ENCODE measurements around the gene SMIM26.
"Not testable (repeated sequence)": the region's sequence is repeated elsewhere in the genome, so short reads cannot be mapped to it uniquely, and the experiment has no call there.

Gene SMIM26, protein sequence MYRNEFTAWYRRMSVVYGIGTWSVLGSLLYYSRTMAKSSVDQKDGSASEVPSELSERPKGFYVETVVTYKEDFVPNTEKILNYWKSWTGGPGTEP

DNA sequence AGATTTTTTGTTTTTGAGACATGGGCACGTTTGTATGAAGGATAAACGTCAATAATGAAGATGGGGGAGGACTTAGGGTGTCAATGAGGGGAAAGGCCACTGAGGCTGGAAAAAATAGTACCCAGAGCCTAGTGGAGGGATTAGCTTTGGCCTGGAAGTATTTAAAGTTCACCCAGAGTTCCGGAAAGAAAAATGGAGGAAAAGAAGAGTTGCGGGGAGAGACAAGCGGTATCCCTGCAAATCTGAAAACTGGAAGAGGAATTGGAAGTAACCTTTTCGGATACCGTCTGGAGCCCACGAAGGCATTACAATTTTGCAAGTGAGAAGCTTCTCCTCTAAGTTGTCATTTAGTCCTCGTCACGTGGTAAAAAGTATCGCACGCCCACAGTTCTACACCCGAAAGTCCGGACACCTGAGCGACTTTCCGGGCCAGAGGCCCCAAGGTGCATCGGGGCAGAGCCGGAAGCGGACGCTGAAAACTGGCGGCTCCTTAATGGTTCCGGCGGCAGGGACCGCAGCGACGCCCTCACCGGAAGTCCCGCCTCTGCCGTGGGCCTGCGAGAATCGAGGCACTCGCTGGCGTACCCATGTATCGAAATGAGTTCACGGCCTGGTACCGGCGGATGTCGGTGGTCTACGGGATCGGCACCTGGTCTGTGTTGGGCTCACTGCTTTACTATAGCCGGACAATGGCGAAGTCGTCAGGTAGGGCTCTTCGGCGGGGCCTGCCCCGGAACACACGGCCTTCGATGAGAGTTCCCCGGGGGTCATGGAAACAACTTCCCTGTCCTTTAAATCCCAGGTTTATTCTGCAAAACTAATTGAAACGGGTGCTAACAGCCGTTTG lies at the start of gene SMIM26:
Gene SMIM26, plus strand, starts transcription at position 541 of the 847 bp plus-strand sequence. Its CDS starts 47 bp downstream, at position 588.
- DNase-seq, result peak; percentile 93

DNA sequence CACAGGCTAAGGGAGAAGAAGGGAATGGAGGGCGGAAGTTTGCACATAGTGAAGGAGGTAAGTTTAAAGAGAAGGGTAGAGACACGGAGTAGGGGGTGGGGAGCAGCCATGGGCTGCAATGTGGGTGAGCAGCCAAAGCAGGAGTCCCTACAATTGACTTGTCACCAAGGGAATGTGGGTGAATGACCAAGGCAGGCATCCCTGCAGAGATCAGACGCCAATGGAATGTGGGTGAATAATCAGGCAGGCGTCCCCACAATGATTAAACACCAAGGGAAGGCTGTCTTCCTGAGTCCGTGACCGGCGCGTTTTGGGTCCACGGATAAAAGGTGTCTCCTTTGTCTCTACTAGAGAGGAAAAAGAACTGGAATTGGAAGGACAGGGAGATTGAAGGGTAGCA lies 45.2 kb upstream of the SMIM26 start:
- DNase-seq, result not testable (repeated sequence)

DNA sequence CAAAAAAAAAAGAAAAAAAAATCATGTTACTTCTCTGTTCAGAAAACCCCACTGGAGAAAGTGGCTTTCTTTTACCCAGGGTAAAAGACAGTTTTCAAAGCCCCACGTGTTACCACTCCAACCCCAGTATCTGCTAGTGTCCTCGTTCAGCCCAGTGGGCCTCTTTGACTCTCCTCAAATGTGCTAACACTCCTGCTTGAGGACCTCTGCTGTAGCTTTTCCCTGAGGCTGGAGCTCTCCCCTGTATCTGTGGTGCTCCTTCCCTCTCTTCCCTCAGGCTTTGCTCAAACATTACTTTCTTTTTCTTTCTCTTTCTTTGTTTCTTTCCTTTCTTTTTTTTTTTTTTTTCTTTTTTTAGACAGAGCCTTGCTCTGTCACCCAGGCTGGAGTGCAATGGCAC lies 44.2 kb upstream of the SMIM26 start:
- no peak for DNase-seq

DNA sequence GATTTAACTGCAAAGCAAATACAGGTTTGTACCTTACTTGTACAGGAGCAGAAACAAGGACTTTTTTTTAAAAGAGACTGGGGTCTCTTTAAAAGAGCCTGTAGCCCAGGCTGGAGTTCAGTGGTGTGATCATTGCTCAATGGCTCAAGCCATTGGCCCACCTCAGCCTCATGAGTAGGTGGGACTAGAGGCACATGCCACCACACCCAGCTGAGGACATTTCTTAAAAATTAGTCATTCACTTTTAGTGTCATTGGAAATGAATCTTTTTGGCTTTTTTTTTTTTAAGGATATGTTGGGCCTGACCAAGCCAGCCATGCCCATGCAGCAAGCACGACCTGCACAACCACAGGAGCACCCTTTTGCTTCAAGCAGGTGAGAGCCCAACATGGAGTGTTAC lies 42.6 kb upstream of the SMIM26 start:
- no peak for DNase-seq

DNA sequence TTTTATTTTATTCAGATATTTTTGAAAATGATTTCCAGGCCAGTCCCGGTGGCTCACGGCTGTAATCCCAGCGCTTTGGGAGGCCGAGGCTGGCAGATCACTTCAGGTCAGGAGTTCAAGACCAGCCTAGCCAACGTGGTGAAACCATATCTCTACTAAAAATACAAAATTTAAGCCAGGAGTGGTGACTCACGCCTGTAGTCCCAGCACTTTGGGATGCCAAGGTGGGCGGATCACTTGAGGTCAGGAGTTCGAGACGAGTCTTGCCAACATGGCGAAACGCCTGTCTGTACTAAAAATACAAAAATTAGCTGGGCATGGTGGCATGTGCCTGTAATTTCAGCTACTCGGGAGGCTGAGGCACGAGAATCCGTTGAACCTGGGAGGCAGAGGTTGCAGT lies 40.5 kb upstream of the SMIM26 start:
- DNase-seq, result not testable (repeated sequence)

DNA sequence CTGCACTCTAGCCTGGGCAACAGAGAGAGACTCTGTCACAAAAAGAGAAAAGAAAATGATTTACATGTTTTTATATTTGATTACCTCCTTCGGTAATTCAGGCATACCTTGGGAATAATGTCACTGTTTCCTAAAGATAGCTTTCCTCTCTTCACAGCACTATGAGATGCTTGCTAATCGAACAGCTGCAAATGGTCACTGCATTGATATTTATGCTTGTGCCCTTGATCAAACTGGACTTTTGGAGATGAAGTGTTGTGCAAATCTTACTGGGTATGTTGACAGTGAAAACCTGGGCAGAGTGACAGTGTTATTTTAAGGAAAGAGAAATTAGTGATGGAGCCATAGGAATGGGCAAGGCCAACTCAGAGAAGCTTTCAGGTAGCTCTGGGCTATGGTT lies 39.9 kb upstream of the SMIM26 start:
- no peak for DNase-seq

DNA sequence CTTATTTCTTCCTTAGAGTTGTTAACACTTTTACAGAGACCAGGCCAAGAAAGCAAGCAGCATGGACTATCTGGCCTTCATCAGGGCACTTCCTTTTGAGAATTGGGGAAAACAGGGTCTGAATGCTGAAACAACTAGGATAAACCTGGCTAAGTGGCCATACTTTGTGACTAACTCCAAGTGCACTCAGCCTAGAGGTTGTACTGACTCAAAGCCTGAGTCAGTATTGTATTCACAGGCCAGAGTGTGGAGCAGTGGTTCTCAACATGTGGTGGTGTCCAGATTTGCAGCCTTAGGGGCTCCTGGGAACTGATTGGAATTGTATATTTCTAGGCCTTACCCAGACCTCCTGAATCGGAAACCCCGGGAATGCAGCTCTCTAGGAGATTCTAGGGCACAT lies 39.4 kb upstream of the SMIM26 start:
- no peak for DNase-seq

DNA sequence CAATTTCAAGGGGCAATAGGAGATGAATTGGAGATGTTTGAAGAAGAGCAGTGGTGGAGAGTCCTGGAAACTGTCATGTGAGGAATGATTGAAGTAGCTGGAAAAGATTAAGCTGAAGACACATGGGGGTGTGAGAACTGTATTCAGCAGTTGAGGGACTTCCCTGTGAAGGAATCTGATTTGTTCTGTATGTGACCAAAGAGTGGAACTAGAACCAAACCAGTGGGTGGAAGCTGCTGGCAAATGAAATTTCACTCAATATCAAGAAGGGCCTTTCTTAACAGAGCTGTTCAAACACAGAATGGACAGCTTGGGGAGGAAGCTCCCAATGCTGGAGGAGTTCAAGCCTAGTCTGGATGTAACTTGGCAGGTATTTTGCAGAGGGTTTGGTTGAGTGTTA lies 38.2 kb upstream of the SMIM26 start:
- DNase-seq, result no peak

DNA sequence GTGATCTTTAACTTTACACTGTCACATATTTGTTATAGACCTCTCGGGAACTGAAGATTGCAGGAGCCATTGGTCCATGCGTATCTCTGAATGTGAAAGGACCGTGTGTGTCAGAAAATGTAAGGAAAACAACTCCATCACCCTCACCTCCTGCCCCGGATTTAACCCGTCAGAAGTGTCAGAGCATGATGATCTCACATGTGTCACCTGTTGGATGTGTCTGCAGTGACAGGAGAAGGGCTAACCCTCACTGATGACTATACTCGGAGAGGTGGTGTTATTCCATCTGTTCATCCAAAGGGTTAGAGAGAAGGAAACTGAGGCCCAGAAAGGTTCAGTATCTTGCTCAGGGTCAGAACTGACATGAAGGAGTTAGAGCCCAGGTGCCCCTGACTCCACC lies 34.6 kb upstream of the SMIM26 start:
- no peak for DNase-seq

DNA sequence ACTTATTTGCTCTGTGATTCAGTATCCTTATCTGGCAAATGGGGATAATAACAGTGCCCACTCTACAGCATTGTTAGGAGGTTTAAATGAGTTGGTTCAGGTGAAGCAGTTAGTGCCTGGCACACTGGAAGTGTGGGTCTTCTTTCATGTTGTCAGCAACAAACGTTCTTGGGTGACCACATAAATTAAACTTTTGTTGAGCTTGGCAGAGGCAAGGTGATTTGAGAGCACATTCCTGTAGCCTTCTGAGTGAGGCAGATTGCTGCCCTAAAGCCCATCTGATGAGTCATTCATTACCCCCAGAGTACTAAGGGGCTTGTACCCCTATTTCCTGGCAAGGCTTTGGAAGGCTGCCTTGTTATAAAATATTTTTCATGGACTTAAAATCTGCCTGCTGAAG lies 33.7 kb upstream of the SMIM26 start:
- no peak for DNase-seq

DNA sequence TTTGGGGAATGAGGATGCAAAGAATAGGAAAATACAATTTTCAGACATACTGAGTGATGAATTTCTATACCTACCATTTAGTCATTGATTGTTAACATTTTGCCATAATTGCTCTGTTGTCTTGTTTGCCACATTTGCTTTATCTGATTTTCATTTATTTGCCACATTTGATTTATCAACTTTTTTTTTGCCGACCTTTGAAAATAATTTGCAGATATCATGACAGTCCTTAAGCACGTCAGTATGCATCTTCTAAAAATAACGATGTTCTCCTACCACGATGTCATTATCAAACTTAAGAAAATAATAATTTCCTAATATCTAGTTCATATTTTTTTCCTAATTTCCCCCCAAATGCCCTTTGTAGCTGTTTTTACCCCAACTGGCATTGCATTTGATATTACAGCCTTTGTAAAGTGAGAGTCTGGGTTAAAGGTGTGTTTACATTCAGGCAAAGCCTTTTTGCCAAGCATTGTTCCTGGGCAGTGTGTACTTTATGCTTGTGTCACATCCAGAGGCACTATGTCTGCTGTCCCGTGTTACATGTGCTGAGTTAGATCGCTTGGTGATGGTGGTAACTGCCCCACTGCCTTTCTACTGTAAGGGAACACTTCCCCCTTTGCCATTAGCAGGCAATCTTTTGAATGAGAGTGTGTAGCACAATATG lies 33.1 kb upstream of the SMIM26 start:
- no peak for DNase-seq

DNA sequence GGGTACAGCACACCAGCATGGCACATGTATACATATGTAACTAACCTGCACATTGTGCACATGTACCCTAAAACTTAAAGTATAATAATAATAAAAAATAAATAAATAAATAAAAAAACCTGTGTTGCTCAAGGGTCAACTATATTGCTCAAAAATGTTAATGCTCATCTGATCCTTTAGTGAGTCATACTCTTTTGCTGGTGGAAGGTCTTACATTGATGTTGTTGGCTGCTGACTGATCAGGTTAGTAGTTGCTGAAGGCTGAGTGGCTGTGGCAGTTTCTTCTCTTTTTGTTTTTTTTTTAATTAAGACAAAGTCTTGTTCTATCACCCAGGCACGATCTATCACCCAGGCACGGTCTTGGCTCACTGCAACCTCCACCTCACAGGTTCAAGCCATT lies 29.6 kb upstream of the SMIM26 start:
- no peak for DNase-seq

DNA sequence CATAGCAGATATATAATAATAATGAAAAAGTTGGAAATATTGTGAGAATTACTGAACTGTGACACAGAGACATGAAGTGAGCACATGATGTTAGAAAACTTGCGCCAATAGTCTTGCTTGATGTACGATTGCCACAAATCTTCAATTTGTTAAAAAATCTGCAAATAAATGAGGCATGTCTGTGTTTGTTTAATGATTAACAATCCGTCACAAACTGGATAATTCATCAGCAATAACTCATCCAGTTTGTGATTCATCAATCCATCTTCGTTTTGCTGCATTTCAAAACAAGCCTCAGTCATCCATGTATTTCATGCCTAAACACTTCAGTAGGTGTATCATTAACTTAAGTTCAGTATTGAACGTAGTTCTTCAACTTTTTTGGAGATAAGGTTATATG lies 25.5 kb upstream of the SMIM26 start:
- no peak for DNase-seq

DNA sequence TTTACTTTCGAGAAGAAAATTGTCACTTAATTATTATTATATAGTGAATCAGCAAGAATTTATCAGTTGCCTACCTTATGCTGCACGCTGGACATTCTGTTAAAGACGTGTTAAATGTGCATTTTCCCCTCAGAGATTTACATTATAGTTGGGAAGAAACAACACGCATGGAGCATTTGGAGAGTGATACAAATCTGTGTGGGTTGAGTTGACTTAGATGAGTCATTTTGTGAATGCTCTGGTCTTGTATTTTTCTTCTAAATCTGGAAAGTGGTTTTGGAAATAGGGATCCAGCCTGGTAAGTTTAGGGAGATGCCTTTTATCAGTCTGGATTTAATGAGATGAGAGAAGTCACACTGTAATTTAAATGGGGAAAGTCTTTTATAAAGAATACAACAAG lies 24.0 kb upstream of the SMIM26 start:
- no peak for DNase-seq

DNA sequence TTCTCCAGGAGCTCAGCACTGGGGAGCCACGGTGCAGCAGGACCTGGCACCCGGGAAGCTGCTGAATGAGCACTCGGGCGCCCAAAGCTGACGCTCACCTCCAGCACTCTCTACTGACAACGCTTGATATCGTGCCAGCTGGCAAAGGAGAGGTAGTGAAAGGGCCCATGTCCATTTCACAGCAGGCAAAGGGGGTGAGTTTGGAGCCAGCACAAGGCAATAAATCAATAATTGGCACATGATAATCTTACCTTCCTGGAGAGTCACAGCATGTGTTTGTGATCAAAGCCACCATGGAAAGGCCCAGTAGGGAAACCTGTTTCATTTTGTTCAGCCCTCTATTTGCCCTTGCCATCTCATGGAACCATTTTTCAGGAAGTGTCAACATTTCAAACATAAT lies 23.3 kb upstream of the SMIM26 start:
- no peak for DNase-seq

DNA sequence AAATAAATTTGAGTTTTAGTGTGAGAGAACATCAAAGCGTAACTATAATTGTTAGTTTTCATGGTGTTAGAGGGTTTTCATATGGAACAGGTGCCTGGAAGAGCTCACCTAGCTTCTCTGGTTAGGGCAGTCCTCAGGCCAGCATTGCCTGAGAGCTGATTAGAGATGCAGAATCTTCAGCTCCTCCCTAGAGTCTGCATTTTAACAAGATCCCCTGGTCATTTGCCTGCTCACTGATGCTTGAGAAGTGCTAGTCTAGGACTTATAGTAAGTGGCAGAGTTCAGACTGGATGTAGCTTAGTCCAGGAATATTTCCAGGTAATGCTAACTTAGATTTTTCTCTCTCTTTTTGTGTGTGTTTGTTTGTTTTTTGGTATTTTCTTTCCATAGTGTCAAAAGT lies 21.7 kb upstream of the SMIM26 start:
- DNase-seq, result no peak

DNA sequence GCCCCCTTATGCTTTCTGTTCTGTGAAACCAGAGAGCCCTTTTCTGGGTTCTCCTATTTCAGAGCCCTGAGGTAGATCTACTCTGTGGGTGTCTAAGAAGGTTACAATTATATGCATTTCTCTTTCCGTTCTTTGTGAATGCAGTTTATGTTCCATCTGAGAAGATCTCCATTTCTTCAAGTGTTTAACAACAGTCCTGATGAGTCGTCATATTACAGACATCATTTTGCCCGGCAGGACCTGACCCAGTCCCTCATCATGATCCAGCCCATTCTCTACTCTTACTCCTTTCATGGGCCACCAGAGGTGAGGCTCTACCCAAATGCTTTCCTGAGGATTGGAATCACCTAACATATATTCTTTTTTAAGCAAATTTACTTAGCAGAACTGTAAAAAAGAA lies 18.8 kb upstream of the SMIM26 start:
- no peak for DNase-seq

DNA sequence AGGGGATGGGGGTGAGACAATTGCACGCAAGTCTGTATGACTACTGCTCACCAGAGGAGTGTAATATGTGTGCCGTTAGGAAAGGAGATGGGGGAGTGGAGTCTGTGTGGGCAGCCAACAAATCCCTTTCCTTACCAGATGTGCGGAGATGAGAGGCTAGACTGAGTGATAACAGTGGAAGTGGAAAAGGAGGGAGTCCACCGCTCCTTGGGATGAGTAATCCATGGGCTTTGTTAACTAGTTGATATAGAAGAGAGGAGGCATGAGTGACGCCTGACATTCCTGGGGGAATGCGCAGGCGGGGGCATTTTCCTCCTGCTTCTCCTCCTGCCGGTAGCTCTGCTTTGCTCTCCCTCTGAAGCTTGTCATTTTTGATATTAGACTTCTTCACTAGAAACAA lies 13.5 kb upstream of the SMIM26 start:
- DNase-seq, result no peak

DNA sequence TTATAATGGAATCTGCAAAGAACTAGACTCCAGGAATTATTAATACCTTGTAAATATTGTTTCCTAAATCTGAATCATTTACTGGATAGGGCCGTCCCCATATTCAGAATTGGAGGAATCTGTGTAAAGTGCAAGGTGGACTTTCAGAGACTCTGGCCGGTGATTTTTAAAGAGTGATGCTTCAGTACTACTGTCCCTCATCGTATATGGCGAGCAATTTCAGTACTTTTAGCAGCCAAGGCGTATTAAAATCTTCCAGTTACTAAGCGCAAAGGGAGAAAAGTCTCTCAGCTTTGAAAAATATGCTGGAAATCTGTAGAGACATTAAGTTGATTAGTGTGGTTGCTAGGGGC lies 483 bp downstream of the SMIM26 start:
- DNase-seq, result no peak

DNA sequence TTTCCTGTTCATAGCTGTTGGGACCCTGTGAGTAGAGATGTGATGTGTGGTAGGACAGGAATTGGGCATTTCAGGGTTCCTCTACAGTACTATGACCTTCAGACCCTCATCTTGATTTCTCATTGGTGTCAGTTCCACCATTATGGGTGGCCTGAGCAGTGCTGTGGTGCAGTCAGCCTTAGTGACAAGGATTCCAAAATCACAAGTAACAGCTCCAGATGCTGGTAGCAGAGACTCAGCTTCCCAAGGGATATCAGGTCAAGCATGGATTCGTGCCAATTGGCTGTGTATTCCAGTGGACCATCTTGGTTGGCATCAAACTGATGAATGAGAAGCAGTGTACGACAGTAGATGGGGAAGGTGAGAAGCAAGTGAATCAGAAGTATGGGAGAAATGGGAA lies 3.8 kb downstream of the SMIM26 start:
- no peak for DNase-seq

DNA sequence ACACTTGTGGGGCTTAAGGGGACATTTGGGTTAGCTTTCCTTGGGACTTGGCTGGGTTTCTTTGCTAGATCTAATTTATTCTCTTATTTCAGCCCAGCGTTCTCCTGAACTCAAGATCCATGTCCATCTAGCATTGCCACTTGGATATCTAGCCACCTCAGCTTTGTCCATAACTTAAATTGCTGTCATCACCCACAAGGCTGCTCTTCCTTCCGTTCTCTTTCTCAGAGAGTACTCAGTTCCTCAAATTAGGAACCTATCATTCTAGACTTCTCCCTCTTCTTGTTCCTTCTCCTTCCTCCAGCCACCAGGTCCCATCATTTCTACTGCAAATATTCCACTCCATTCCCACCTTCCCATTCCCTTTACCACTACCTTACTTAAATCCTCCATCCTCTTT lies 4.3 kb downstream of the SMIM26 start:
- DNase-seq, result no peak

DNA sequence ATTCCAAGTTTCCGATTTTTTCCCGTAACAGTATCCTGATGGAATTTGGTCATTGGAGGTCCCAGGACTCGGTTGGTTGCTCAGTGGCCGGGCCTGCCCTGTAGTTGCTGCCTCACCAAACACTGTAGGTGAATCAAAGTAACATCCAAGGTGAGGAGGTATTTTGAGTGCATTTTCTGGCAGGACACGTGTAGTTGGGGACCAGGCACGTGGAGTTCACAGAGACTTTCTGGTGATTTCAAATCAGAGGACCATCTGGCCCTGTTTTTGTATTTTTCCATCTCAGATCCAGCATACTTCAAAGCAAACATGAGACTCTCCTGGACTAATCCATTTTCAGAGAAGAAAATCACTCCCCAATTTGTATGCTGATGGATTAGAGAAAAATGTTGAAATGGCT lies 10.7 kb downstream of the SMIM26 start:
- DNase-seq, result no peak

DNA sequence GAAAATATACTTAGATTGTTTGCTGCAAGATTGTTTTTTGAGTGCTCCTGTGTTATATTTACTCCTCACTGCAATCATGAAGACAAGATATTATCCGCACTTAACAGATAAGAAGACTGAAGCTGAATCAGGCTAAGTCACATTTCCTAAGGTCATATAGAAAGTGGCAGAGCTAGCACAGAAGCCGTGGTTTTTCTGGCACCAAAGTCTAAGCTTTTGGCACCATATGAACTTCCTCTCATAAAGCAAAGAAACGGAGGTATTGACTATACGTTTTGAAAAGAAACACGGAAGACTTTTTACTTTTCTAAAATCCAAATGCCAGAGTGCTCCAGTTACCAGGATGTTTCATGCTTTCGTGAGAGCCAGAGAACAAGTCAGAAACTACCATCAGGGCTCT lies 11.3 kb downstream of the SMIM26 start:
- no peak for DNase-seq

DNA sequence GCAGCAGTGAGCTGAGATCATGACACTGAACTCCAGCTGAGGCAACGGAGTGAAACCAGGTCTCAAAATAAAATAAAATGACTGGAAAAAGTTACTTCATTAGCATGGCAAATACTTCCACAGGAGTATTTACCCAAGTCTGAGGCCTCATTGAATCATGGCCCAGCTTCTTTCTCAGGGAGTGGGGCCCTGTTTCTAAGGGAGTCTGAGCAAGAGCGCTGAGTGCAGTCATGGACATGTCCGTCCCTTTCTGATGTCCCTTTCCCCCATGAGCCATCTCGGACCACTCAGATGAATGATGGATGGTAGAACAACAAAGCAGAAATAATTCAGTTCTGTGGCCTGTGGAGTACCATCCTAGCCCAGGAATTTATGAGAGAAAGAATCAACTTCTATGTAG lies 12.8 kb downstream of the SMIM26 start:
- DNase-seq, result no peak

DNA sequence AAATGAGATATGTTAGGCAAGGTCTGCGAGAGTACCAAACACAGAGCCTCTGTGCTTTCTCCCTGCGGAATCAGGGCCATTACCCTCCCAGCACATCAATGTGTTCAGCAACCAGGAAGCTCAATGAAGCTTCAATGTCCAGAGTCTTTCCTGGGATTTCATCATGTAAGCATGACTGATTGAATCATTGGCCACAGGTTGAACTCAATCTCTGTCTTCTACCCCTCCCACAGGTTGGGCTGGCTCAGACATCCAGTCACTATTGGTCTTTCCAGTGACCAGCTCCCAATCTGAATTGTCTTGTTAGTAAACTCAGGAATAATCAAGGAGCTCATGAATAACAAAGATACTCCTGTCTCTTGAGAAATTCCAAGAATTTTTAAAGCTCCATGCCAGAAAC lies 17.9 kb downstream of the SMIM26 start:
- DNase-seq, result no peak
